CD4-positive, alpha-beta T cell treated with Interleukin-15 for 1 hour (primary cell): ENCODE results near the gene GPR35.
"Not testable (repeated sequence)": the region's sequence is repeated elsewhere in the genome, so short reads cannot be mapped to it uniquely, and the experiment has no call there.

Source experiments
- DNase-seq: peaks from one replicate; pipeline ENCODE4 v3.0.0-alpha.2; 2020

Gene GPR35

GRCh38 chr2:240663546-240664190, 38.4 kb downstream of the GPR35 start:
- no peak for DNase-seq

- no peak for DNase-seq
These were observed 39.3 kb downstream of the GPR35 start for GRCh38 chr2:240664622-240665021.

GRCh38 chr2:240670402-240670801, 45.1 kb downstream of the GPR35 start:
- DNase-seq: no peak

- no peak for DNase-seq
These were observed 45.7 kb downstream of the GPR35 start for GRCh38 chr2:240670950-240671349.

- no peak for DNase-seq
These were observed 46.9 kb downstream of the GPR35 start for GRCh38 chr2:240672076-240672700.

GRCh38 chr2:240672701-240673190, 47.5 kb downstream of the GPR35 start:
- DNase-seq: no peak

GRCh38 chr2:240674461-240675184, 49.3 kb downstream of the GPR35 start:
- DNase-seq: peak; percentile 32

- DNase-seq: not testable (repeated sequence)
These were observed 50.1 kb downstream of the GPR35 start for GRCh38 chr2:240675345-240675744.

- not testable (repeated sequence) for DNase-seq
These were observed 52.8 kb downstream of the GPR35 start for GRCh38 chr2:240678043-240678442.

- not testable (repeated sequence) for DNase-seq
These were observed 53.6 kb downstream of the GPR35 start for GRCh38 chr2:240678909-240679308.

GRCh38 chr2:240680185-240680584, 54.9 kb downstream of the GPR35 start:
- not testable (repeated sequence) for DNase-seq
